Right lobe of liver (tissue), 6 donors: ENCODE results near the gene SETBP1. TPM values are rescaled to one million over a fixed set of nuclear protein-coding genes. Genes with fewer than 3 reads are reported as not detected.

Experiments
- ATAC-seq, 4 donors: fragments of 200-7000 bp; cut with Tn5 transposase; one replicate each; pipeline ENCODE4 v1.9.1; 2020; ENCODE audit warnings: mild to moderate bottlenecking in 4 of 4, moderate library complexity in 4 of 4
- DNase-seq, 3 donors: peaks; one replicate each; pipeline ENCODE4 v3.0.0-alpha.2; 2020
- H3K27ac ChIP-seq, 3 donors: fragments of 200-600 bp; one replicate each; pipeline ENCODE4 v1.8.0; 2022
- H3K27me3 ChIP-seq, 2 donors: fragments of 200-600 bp; one replicate each; pipeline ENCODE4 v1.8.0; 2022
- H3K36me3 ChIP-seq, 4 donors: fragments of 200-600 bp; sonication (generic) in 1 of 4; one replicate each; pipeline versions ENCODE4 v1.5.1 to v1.8.0; 2017 to 2022; ENCODE audit warnings: control low read depth in 1 of 4
- H3K4me1 ChIP-seq, 4 donors: fragments of 200-600 bp; sonication (generic) in 1 of 4; one replicate each; pipeline versions ENCODE4 v1.5.1 to v1.8.0; 2017 to 2022; ENCODE audit warnings: control low read depth in 1 of 4
- H3K4me3 ChIP-seq, 3 donors: fragments of 200-600 bp; one replicate each; pipeline ENCODE4 v1.8.0; 2022
- H3K9me3 ChIP-seq, 4 donors: fragments of 200-600 bp; sonication (generic) in 1 of 4; one replicate each; pipeline versions ENCODE4 v1.5.1 to v1.8.0; 2017 to 2022; ENCODE audit warnings: control low read depth in 1 of 4
- CTCF ChIP-seq, 4 donors: fragments of 200-600 bp in 3 of 4; fragments of 450-650 bp in 1 of 4; IDR thresholded peaks; one replicate each; pipeline versions ENCODE4 v1.5.1 to v1.8.0; 2016 to 2022; ENCODE audit warnings: antibody characterized with exemption in 4 of 4, mild to moderate bottlenecking in 2 of 4
- POLR2A ChIP-seq: fragments of 450-650 bp; IDR thresholded peaks from one replicate; pipeline ENCODE4 v1.6.1; 2017; ENCODE audit warnings: antibody characterized with exemption, mild to moderate bottlenecking
- WGBS: methylation state at CpG from one replicate; pipeline ENCODE4 v1.1.6; 2018; ENCODE audit warnings: low coverage, low lambda C conversion rate; ENCODE audit not compliant: insufficient coverage; ENCODE audit errors: missing lambda C conversion rate; 5-methylcytosine and 5-hydroxymethylcytosine counted together
- intact Hi-C, 2 donors: fragments of 100-400 bp; cut with DNase I; formaldehyde crosslinking; loops; one replicate each; pipeline versions ENCODE4 v1.11.2 to v1.14.1; 2022
- total RNA-seq, 6 experiments: library from RNA; depleted of rRNA in 2 of 6; stranded (reverse); fragments of >200 nt in 2 of 6; fragmentation: NEBNext Ultra II Directional in 3 of 6; extraction: Animal tissue kit (Norgen Biotek cat#: 25700) in 3 of 6; gene quantifications; one replicate each; pipeline versions ENCODE4 v1.1.0 to v1.2.4, GENCODE V29; 2016 to 2023
- donor health status: DM: no; HTN: yes; CAD: no.
- donor health status: DM: no; HTN: no; CAD: no.
- donor health status: DM: no; HTN: no; CAD: no.
- donor health status: DM: no; HTN: yes; CAD: no.
- donor health status: DM: no; HTN: yes; CAD: no.

The SETBP1 gene
- total RNA-seq, 6 experiments from 2014 or later, result 14.3 to 29.1 (median 16.6) TPM

- Histone ChIP-seq H3K36me3 (no peaks in the 10 kb centered on the region), H3K27ac (no peak overlapping the region), H3K4me3 (no peak overlapping the region), H3K27me3 (no peaks in the 10 kb centered on the region), H3K4me1 (peaks cover 0 to 27% (median 9%) of the 10 kb centered on the region in 4 donors), H3K9me3 (no peaks in the 10 kb centered on the region)
- ATAC-seq (no peak), DNase-seq (no peak)
- WGBS, result 78% methylated on average over 5 of the region's 6 CpGs
- intact Hi-C loops, result no loop called here
- TF ChIP-seq CTCF (IDR thresholded peaks at IDR 0.05) (no peak), POLR2A (no peak)
Observed at GRCh38 chr18:44786688-44787087, 106.0 kb downstream of the SETBP1 start.

GRCh38 chr18:44788334-44788733 lies 107.6 kb downstream of the SETBP1 start:
- intact Hi-C loops, result no loop called here
- no peak overlapping the region for H3K27ac ChIP-seq
- TF ChIP-seq POLR2A, result no peak
- no peak for TF ChIP-seq CTCF (IDR thresholded peaks at IDR 0.05)
- ATAC-seq (no peak), DNase-seq (no peak)
- H3K4me1 ChIP-seq, result peaks cover 0 to 27% (median 9%) of the 10 kb centered on the region in 4 donors
- H3K9me3 ChIP-seq, result no peaks in the 10 kb centered on the region
- H3K36me3 ChIP-seq, result no peaks in the 10 kb centered on the region
- WGBS, result 100% methylated on average over 1 of the region's 1 CpG
- H3K27me3 ChIP-seq, result no peaks in the 10 kb centered on the region
- H3K4me3 ChIP-seq, result no peak overlapping the region

GRCh38 chr18:44789710-44790109 lies 109.0 kb downstream of the SETBP1 start:
- intact Hi-C loops, result no loop called here
- H3K27me3 ChIP-seq, result no peaks in the 10 kb centered on the region
- peak in 2 of 3 donors; percentile 29 to 54 for DNase-seq
- TF ChIP-seq POLR2A (no peak), CTCF (IDR thresholded peaks at IDR 0.05) (no peak)
- peaks cover 0 to 27% (median 9%) of the 10 kb centered on the region in 4 donors for H3K4me1 ChIP-seq
- 21% methylated on average over 4 of the region's 4 CpGs for WGBS
- H3K27ac ChIP-seq, result peak overlapping the region in 2 of 3 donors; percentile 12 to 49
- no peak overlapping the region for H3K4me3 ChIP-seq
- ATAC-seq, result peak; percentile 70 to 86 (median 78)
- no peaks in the 10 kb centered on the region for H3K36me3 ChIP-seq
- no peaks in the 10 kb centered on the region for H3K9me3 ChIP-seq

- no peaks in the 10 kb centered on the region for H3K9me3 ChIP-seq
- 94% methylated on average over 2 of the region's 4 CpGs for WGBS
- DNase-seq (no peak), ATAC-seq (peak; percentile 50 to 80 (median 56))
- no peak overlapping the region for H3K4me3 ChIP-seq
- intact Hi-C loops, result no loop called here
- peak overlapping the region in 1 of 3 donors; percentile 49 for H3K27ac ChIP-seq
- H3K4me1 ChIP-seq, result peaks cover 0 to 27% (median 9%) of the 10 kb centered on the region in 4 donors
- H3K36me3 ChIP-seq, result no peaks in the 10 kb centered on the region
- no peaks in the 10 kb centered on the region for H3K27me3 ChIP-seq
- TF ChIP-seq POLR2A (no peak), CTCF (IDR thresholded peaks at IDR 0.05) (no peak)
Observed at GRCh38 chr18:44790860-44791259, 110.2 kb downstream of the SETBP1 start.

GRCh38 chr18:44791520-44791919 lies 110.8 kb downstream of the SETBP1 start:
- intact Hi-C loops, result no loop called here
- no peaks in the 10 kb centered on the region for H3K27me3 ChIP-seq
- H3K36me3 ChIP-seq, result no peaks in the 10 kb centered on the region
- no peak for DNase-seq
- H3K4me1 ChIP-seq, result peaks cover 0 to 29% (median 11%) of the 10 kb centered on the region in 4 donors
- ATAC-seq, result no peak
- peak overlapping the region in 1 of 3 donors; percentile 49 for H3K27ac ChIP-seq
- no peak overlapping the region for H3K4me3 ChIP-seq
- WGBS, result 87% methylated on average over 6 of the region's 8 CpGs
- TF ChIP-seq POLR2A (no peak), CTCF (IDR thresholded peaks at IDR 0.05) (no peak)
- H3K9me3 ChIP-seq, result no peaks in the 10 kb centered on the region
